HEK293 (cell line): ENCODE measurements around the gene ZNF674.

ENCODE experiments used
- CTCF ChIA-PET: fragments of 350-600 bp; formaldehyde crosslinking; extraction: SDS; loops from one replicate; lab custom pipeline; 2021; ENCODE audit warnings: antibody characterized with exemption; lab: Yijun Ruan, JAX
- POLR2A ChIA-PET: fragments of 300-600 bp; formaldehyde crosslinking; extraction: SDS; loops from one replicate; lab custom pipeline; 2020; ENCODE audit warnings: antibody characterized with exemption, inconsistent platforms; lab: Yijun Ruan, JAX
- H3K27ac ChIP-seq: fragments of 200-500 bp; sonication (Bioruptor generic); 2 replicates; pipeline ENCODE4 v1.5.1; 2014; ENCODE audit warnings: low read depth, low read length, control low read depth, inconsistent platforms; ENCODE audit errors: extremely low read depth
- H3K36me3 ChIP-seq, 2 experiments: fragments of 200-500 bp in 1 of 2; sonication (Bioruptor generic) in 1 of 2; 1 replicate in 1 of 2; 2 replicates in 1 of 2; pipeline ENCODE4 v1.5.1; 2014 to 2017; ENCODE audit warnings: inconsistent platforms in 2 of 2, low read length in 2 of 2; ENCODE audit not compliant: control insufficient read depth in 2 of 2, insufficient read depth in 1 of 2
- H3K4me1 ChIP-seq: fragments of 200-500 bp; sonication (Bioruptor generic); 2 replicates; pipeline ENCODE4 v1.5.1; 2014; ENCODE audit warnings: mild to moderate bottlenecking, low read length, inconsistent platforms; ENCODE audit not compliant: control insufficient read depth, insufficient read depth
- H3K4me3 ChIP-seq: 2 replicates; pipeline ENCODE4 v1.5.1; 2011; ENCODE audit warnings: low read depth, mild to moderate bottlenecking, control low read depth, low read length, moderate library complexity
- H3K9me3 ChIP-seq: fragments of 200-500 bp; sonication (Bioruptor generic); 2 replicates; pipeline ENCODE4 v1.5.1; 2014; ENCODE audit warnings: low read depth, low read length, inconsistent platforms; ENCODE audit not compliant: control insufficient read depth, insufficient read depth
- GLIS1 ChIP-seq: fragments of 450-650 bp; formaldehyde crosslinking; IDR thresholded peaks from 2 replicates; pipeline ENCODE4 v1.5.1; 2016; ENCODE audit warnings: missing biosample characterization, missing genetic modification characterization
- PRDM1 ChIP-seq: fragments of 450-650 bp; formaldehyde crosslinking; IDR thresholded peaks from 2 replicates; pipeline ENCODE4; 2016; ENCODE audit warnings: missing biosample characterization, missing genetic modification characterization
- PRDM2 ChIP-seq: fragments of 450-650 bp; formaldehyde crosslinking; IDR thresholded peaks from 2 replicates; pipeline ENCODE4 v1.5.1; 2016; ENCODE audit warnings: missing biosample characterization, missing genetic modification characterization, borderline replicate concordance
- SETDB1 ChIP-seq: IDR thresholded peaks from one replicate; pipeline ENCODE4 v1.6.1; 2017; ENCODE audit warnings: mild to moderate bottlenecking, low read length, moderate library complexity, mixed read lengths; ENCODE audit not compliant: insufficient read length
- TCF7L2 ChIP-seq: IDR thresholded peaks from 2 replicates; pipeline ENCODE4 v1.6.1; 2011; ENCODE audit warnings: low read depth, mild to moderate bottlenecking, inconsistent platforms, low read length, moderate library complexity, borderline replicate concordance
- ZBTB8A ChIP-seq: fragments of 450-650 bp; formaldehyde crosslinking; IDR thresholded peaks from 2 replicates; pipeline ENCODE4 v1.5.1; 2016; ENCODE audit warnings: missing biosample characterization, missing genetic modification characterization
- ZNF174 ChIP-seq: fragments of 450-650 bp; formaldehyde crosslinking; IDR thresholded peaks from 2 replicates; pipeline ENCODE4 v1.5.0; 2017; ENCODE audit warnings: missing biosample characterization, mild to moderate bottlenecking, missing genetic modification characterization
- ZNF175 ChIP-seq: fragments of 450-650 bp; formaldehyde crosslinking; IDR thresholded peaks from 2 replicates; pipeline ENCODE4 v1.5.1; 2016; ENCODE audit warnings: missing biosample characterization, missing genetic modification characterization
- ZNF211 ChIP-seq: fragments of 450-650 bp; formaldehyde crosslinking; IDR thresholded peaks from 2 replicates; pipeline ENCODE4 v1.5.1; 2016; ENCODE audit warnings: low read depth, missing biosample characterization, missing genetic modification characterization
- ZNF335 ChIP-seq: fragments of 450-650 bp; formaldehyde crosslinking; conservative IDR thresholded peaks from 2 replicates; pipeline ENCODE4 v1.5.1; 2016; ENCODE audit warnings: missing biosample characterization, missing genetic modification characterization
- ZNF341 ChIP-seq: fragments of 450-650 bp; formaldehyde crosslinking; IDR thresholded peaks from 2 replicates; pipeline ENCODE4; 2016; ENCODE audit warnings: low read depth, missing biosample characterization, missing genetic modification characterization
- ZNF404 ChIP-seq: fragments of 450-650 bp; formaldehyde crosslinking; IDR thresholded peaks from 2 replicates; pipeline ENCODE4 v1.5.1; 2017; ENCODE audit warnings: missing biosample characterization, missing genetic modification characterization
- ZNF600 ChIP-seq: fragments of 450-650 bp; formaldehyde crosslinking; IDR thresholded peaks from 2 replicates; pipeline ENCODE4 v1.5.1; 2016; ENCODE audit warnings: missing biosample characterization, missing genetic modification characterization
- ZNF670 ChIP-seq: fragments of 450-650 bp; formaldehyde crosslinking; IDR thresholded peaks from 2 replicates; pipeline ENCODE4 v1.5.1; 2016; ENCODE audit warnings: missing biosample characterization, missing genetic modification characterization, low read depth
- ZXDB ChIP-seq: fragments of 450-650 bp; formaldehyde crosslinking; IDR thresholded peaks from 2 replicates; pipeline ENCODE4 v1.5.1; 2016; ENCODE audit warnings: missing biosample characterization, missing genetic modification characterization
- TF ChIP-seq, protein P1 (sequence below): fragments of 450-650 bp; IDR thresholded peaks from 2 replicates; pipeline ENCODE4 v1.5.1; 2018; ENCODE audit warnings: missing biosample characterization, missing genetic modification characterization
- TF ChIP-seq, protein P2 (sequence below): fragments of 450-650 bp; formaldehyde crosslinking; IDR thresholded peaks from 2 replicates; pipeline ENCODE4 v1.5.1; 2016; ENCODE audit warnings: missing biosample characterization, missing genetic modification characterization
- TF ChIP-seq, protein P3 (sequence below): fragments of 450-650 bp; formaldehyde crosslinking; IDR thresholded peaks from 2 replicates; pipeline ENCODE4 v1.5.1; 2016; ENCODE audit warnings: missing biosample characterization, missing genetic modification characterization
- TF ChIP-seq, protein P4 (sequence below): fragments of 450-650 bp; formaldehyde crosslinking; IDR thresholded peaks from 2 replicates; pipeline ENCODE4 v1.5.1; 2016; ENCODE audit warnings: missing biosample characterization, missing genetic modification characterization

ZNF674 gene

GRCh38 chrX:46551494-46552128 lies 6.4 kb upstream of the ZNF674 start (continued):
- no peak for TF ChIP-seq PRDM2
- no peak for TF ChIP-seq ZNF341 (tag by site-specific recombination)
- TF ChIP-seq TCF7L2: no peak
- TF ChIP-seq SETDB1: no peak
- TF ChIP-seq, protein P1, sequence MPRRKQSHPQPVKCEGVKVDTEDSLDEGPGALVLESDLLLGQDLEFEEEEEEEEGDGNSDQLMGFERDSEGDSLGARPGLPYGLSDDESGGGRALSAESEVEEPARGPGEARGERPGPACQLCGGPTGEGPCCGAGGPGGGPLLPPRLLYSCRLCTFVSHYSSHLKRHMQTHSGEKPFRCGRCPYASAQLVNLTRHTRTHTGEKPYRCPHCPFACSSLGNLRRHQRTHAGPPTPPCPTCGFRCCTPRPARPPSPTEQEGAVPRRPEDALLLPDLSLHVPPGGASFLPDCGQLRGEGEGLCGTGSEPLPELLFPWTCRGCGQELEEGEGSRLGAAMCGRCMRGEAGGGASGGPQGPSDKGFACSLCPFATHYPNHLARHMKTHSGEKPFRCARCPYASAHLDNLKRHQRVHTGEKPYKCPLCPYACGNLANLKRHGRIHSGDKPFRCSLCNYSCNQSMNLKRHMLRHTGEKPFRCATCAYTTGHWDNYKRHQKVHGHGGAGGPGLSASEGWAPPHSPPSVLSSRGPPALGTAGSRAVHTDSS: no peak
- TF ChIP-seq ZBTB8A (tag by site-specific recombination): no peak
- no peak for TF ChIP-seq ZNF175 (tag by site-specific recombination)
- TF ChIP-seq ZXDB (tag by site-specific recombination): no peak
- TF ChIP-seq, protein P2, sequence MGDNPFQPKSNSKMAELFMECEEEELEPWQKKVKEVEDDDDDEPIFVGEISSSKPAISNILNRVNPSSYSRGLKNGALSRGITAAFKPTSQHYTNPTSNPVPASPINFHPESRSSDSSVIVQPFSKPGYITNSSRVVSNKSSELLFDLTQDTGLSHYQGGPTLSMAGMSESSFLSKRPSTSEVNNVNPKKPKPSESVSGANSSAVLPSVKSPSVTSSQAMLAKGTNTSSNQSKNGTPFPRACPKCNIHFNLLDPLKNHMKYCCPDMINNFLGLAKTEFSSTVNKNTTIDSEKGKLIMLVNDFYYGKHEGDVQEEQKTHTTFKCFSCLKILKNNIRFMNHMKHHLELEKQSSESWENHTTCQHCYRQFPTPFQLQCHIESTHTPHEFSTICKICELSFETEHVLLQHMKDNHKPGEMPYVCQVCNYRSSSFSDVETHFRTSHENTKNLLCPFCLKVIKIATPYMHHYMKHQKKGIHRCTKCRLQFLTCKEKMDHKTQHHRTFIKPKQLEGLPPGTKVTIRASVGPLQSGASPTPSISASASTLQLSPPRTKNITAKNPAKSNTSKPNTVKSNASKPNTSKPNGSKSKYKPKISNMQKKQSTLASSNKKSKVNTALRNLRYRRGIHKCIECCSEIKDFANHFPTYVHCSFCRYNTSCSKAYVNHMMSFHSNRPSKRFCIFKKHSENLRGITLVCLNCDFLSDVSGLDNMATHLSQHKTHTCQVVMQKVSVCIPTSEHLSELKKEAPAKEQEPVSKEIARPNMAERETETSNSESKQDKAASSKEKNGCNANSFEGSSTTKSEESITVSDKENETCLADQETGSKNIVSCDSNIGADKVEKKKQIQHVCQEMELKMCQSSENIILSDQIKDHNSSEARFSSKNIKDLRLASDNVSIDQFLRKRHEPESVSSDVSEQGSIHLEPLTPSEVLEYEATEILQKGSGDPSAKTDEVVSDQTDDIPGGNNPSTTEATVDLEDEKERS (tag by site-specific recombination): no peak
- TF ChIP-seq PRDM1: peak; percentile 66
- TF ChIP-seq GLIS1 (tag by site-specific recombination): peak; percentile 37; the same call in 1 of the 2 replicates
- no peak for TF ChIP-seq ZNF670 (tag by site-specific recombination)
- TF ChIP-seq ZNF174 (tag by site-specific recombination): no peak
- peak; percentile 51 for TF ChIP-seq ZNF335 (tag by site-specific recombination)
- no peak for TF ChIP-seq ZNF404 (tag by site-specific recombination)
- TF ChIP-seq ZNF600: peak; percentile 74; the same call in 1 of the 2 replicates

DNA sequence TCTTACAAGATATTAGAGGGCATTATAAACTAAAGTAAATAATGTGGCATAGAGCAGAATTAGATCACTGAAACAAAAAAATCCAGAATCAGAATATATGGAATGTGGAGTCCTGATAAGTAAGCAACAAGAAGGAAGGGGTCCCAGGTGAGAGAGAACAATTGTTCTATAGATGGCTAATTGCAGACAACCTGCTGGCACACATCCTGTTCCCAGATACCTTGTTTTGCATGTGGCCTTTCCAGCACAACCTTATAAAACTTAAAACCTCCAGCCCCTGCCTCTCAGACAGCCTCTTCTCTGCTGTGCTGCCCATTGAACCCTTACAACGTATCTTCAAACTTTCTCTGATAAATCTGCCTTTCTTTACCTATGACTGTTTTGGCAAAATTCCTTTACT lies 4.7 kb upstream of the ZNF674 start:
- ChIA-PET CTCF (no interaction called here), POLR2A (no interaction called here)
- no peaks in the 10 kb centered on the region for H3K9me3 ChIP-seq
- peaks cover 15 to 26% of the 10 kb centered on the region in 2 experiments; a peak in 2 of 3 replicates for H3K36me3 ChIP-seq
- H3K27ac ChIP-seq: no peak overlapping the region
- H3K4me3 ChIP-seq: no peak overlapping the region
- H3K4me1 ChIP-seq: no peaks in the 10 kb centered on the region
- no peak for TF ChIP-seq ZNF211 (tag by site-specific recombination)
- TF ChIP-seq, protein P3, sequence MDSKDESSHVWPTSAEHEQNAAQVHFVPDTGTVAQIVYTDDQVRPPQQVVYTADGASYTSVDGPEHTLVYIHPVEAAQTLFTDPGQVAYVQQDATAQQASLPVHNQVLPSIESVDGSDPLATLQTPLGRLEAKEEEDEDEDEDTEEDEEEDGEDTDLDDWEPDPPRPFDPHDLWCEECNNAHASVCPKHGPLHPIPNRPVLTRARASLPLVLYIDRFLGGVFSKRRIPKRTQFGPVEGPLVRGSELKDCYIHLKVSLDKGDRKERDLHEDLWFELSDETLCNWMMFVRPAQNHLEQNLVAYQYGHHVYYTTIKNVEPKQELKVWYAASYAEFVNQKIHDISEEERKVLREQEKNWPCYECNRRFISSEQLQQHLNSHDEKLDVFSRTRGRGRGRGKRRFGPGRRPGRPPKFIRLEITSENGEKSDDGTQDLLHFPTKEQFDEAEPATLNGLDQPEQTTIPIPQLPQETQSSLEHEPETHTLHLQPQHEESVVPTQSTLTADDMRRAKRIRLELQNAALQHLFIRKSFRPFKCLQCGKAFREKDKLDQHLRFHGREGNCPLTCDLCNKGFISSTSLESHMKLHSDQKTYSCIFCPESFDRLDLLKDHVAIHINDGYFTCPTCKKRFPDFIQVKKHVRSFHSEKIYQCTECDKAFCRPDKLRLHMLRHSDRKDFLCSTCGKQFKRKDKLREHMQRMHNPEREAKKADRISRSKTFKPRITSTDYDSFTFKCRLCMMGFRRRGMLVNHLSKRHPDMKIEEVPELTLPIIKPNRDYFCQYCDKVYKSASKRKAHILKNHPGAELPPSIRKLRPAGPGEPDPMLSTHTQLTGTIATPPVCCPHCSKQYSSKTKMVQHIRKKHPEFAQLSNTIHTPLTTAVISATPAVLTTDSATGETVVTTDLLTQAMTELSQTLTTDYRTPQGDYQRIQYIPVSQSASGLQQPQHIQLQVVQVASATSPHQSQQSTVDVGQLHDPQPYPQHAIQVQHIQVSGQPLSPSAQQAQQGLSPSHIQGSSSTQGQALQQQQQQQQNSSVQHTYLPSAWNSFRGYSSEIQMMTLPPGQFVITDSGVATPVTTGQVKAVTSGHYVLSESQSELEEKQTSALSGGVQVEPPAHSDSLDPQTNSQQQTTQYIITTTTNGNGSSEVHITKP (tag by site-specific recombination): no peak
- TF ChIP-seq, protein P4, sequence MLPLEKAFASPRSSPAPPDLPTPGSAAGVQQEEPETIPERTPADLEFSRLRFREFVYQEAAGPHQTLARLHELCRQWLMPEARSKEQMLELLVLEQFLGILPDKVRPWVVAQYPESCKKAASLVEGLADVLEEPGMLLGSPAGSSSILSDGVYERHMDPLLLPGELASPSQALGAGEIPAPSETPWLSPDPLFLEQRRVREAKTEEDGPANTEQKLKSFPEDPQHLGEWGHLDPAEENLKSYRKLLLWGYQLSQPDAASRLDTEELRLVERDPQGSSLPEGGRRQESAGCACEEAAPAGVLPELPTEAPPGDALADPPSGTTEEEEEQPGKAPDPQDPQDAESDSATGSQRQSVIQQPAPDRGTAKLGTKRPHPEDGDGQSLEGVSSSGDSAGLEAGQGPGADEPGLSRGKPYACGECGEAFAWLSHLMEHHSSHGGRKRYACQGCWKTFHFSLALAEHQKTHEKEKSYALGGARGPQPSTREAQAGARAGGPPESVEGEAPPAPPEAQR: no peak
